Measurements from ENCODE around the gene RRP1B. TPM values are rescaled to one million over a fixed set of nuclear protein-coding genes. Genes with fewer than 3 reads are reported as not detected.

RRP1B gene
- total RNA-seq, 3 donors from 2014 or later: 17.1 to 22.6 (median 22.1) TPM

DNA sequence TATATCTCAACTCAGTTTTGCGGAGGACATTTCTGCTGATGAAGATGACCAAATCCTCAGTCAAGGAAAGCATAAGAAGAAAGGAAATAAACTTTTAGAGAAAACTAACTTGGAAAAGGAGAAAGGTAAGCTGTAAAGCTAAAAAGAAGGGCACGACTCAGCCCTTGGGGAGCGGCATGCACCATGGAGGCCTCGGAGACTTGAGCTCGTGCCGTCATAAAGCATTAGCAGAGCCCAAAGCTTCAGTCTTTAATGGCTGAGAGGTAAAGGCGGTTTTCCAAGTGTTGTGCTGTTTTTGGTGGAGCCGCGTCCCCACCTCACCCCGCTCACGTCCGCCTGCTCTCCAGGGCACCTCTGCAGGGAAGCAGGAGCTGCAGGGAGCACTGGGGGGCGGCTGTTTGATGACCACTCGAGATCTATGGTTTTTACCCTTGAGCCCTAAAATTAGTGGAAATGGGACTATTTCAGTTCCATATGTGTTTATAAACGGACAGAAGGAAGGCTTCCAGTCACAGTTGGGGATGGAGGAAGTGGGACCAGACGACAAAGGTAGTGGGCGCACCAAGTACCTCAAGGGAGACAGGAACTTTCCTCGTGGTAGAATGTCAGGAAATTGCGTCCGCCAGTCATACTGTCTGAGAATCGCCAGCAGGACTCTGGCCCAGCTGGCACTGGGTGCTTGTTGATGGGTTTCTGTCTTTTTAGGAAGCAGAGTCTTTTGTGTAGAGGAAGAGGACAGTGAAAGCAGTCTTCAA is 27.6 kb downstream of the RRP1B start:
- DNase-seq (ENCODE audit: low spot score in 2 of 2): no peak
- intact Hi-C loops (cut with DNase I; ENCODE audit: low total_unique reads): no loop called here
- H3K9me3 ChIP-seq: no peaks in the 10 kb centered on the region
- no peak overlapping the region for H3K27ac ChIP-seq
- no peaks in the 10 kb centered on the region for H3K4me1 ChIP-seq
- TF ChIP-seq, protein P1, sequence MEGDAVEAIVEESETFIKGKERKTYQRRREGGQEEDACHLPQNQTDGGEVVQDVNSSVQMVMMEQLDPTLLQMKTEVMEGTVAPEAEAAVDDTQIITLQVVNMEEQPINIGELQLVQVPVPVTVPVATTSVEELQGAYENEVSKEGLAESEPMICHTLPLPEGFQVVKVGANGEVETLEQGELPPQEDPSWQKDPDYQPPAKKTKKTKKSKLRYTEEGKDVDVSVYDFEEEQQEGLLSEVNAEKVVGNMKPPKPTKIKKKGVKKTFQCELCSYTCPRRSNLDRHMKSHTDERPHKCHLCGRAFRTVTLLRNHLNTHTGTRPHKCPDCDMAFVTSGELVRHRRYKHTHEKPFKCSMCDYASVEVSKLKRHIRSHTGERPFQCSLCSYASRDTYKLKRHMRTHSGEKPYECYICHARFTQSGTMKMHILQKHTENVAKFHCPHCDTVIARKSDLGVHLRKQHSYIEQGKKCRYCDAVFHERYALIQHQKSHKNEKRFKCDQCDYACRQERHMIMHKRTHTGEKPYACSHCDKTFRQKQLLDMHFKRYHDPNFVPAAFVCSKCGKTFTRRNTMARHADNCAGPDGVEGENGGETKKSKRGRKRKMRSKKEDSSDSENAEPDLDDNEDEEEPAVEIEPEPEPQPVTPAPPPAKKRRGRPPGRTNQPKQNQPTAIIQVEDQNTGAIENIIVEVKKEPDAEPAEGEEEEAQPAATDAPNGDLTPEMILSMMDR (IDR thresholded peaks at IDR 0.05): no peak
- H3K36me3 ChIP-seq: peaks cover 9% of the 10 kb centered on the region
- no peaks in the 10 kb centered on the region for H3K27me3 ChIP-seq
- no peak overlapping the region for H3K4me3 ChIP-seq

DNA sequence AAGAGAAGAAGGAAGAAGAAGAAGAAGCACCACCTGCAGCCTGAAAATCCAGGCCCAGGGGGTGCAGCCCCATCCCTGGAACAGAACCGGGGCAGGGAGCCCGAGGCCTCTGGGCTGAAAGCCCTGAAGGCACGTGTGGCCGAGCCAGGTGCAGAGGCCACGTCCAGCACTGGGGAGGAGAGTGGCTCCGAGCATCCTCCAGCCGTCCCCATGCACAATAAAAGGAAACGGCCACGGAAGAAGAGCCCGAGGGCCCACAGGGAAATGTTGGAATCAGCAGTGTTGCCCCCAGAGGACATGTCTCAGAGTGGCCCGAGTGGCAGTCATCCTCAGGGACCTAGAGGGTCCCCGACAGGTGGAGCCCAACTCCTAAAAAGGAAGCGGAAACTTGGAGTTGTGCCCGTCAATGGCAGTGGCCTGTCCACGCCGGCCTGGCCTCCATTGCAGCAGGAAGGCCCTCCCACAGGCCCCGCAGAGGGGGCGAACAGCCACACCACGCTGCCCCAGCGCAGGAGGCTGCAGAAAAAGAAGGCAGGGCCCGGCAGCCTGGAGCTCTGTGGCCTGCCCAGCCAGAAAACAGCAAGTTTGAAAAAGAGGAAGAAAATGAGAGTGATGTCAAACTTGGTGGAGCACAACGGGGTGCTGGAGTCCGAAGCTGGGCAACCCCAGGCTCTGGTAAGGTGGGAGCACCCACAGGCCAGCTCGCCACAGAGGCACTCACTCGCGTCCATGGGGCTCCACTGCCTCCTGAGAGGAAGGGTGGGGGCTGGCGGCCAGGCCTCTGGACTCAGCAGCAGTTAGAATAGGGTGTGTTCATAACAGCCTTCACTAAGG is 28.4 kb downstream of the RRP1B start:
- Histone ChIP-seq H3K27me3 (no peaks in the 10 kb centered on the region), H3K27ac (no peak overlapping the region), H3K9me3 (no peaks in the 10 kb centered on the region), H3K4me1 (no peaks in the 10 kb centered on the region), H3K36me3 (peaks cover 9% of the 10 kb centered on the region), H3K4me3 (no peak overlapping the region)
- TF ChIP-seq, protein P1 (IDR thresholded peaks at IDR 0.05): no peak
- TF ChIP-seq POLR2AphosphoS5 (IDR thresholded peaks at IDR 0.05) (no peak), POLR2A (IDR thresholded peaks at IDR 0.05) (no peak)
- no peak for DNase-seq (ENCODE audit: low spot score in 2 of 2)
- intact Hi-C loops (cut with DNase I; ENCODE audit: low total_unique reads): no loop called here

DNA sequence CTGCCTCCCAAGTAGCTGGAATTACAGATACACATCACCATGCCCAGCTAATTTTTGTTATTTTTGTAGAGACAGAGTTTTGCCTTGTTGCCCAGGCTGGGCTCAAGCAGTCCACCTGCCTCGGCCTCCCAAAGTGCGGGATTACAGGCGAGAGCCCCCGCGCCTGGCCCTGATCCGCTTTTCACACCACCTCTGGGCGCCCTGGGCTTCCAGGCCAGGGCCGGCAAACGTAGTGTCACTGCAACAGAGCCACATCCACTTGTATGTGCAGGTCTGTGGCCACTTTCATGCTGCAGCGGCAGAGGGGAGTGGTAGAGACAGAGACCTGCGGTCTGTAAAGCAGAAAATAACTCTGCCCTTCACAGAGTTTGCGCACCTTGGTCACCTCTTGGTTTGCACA is 29.5 kb downstream of the RRP1B start:
- DNase-seq (ENCODE audit: low spot score in 2 of 2): no peak
- no peak overlapping the region for H3K4me3 ChIP-seq
- no peaks in the 10 kb centered on the region for H3K27me3 ChIP-seq
- intact Hi-C loops (cut with DNase I; ENCODE audit: low total_unique reads): no loop called here
- H3K27ac ChIP-seq: no peak overlapping the region
- no peaks in the 10 kb centered on the region for H3K9me3 ChIP-seq
- no peak for TF ChIP-seq POLR2A (IDR thresholded peaks at IDR 0.05)
- TF ChIP-seq POLR2AphosphoS5 (IDR thresholded peaks at IDR 0.05): no peak
- TF ChIP-seq, protein P1 (IDR thresholded peaks at IDR 0.05): no peak
- no peaks in the 10 kb centered on the region for H3K4me1 ChIP-seq
- H3K36me3 ChIP-seq: peaks cover 9% of the 10 kb centered on the region

DNA sequence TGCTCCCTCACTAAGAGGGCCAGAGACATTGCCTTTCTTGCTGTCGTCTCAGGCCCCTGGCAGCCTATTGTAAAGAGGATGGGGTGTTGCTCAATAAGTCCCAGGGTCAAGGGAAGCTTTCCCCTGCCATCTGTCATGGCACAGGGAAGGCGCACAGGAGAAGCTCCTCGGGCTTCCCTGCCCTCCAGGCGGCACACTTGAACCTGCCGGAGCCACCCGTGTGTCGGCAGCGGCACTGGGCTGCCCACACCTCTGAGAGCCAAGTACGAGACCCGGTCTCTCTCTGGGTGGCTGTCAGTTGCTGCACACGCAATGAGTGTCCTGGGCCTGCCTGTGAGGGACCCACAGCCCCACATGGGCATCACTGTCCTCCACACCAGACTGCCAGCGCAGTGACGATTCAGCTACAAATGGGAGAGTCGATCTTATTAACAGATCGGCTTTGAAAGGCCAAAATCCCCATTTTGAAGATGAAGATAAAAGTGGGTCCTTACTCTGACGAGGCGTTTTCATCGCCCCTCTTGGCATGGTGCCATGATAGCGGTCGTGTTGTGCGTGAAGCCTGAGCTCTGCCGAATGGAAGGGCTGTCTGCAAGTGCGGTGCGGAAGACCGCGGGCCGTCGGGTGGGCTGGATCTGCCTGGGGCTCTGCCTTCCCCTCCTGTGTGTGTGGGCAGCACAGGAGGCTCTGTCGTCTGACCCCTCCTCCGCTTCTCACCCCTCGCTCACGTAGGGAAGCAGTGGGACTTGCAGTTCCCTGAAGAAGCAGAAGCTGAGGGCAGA is 30.4 kb downstream of the RRP1B start:
- DNase-seq (ENCODE audit: low spot score in 2 of 2): no peak
- H3K4me1 ChIP-seq: no peaks in the 10 kb centered on the region
- H3K9me3 ChIP-seq: no peaks in the 10 kb centered on the region
- intact Hi-C loops (cut with DNase I; ENCODE audit: low total_unique reads): no loop called here
- H3K27me3 ChIP-seq: no peaks in the 10 kb centered on the region
- no peak overlapping the region for H3K4me3 ChIP-seq
- H3K36me3 ChIP-seq: peaks cover 9% of the 10 kb centered on the region
- TF ChIP-seq POLR2AphosphoS5 (IDR thresholded peaks at IDR 0.05): no peak
- TF ChIP-seq, protein P1 (IDR thresholded peaks at IDR 0.05): no peak
- no peak for TF ChIP-seq POLR2A (IDR thresholded peaks at IDR 0.05)
- H3K27ac ChIP-seq: no peak overlapping the region
